ENCODE data around the gene URM1. TPM values are rescaled to one million over a fixed set of nuclear protein-coding genes. Genes with fewer than 3 reads are reported as not detected.
A peak's percentile ranks its signal among the peaks of the same experiment; 100 is the strongest.
"Not testable (repeated sequence)": the region's sequence is repeated elsewhere in the genome, so short reads cannot be mapped to it uniquely, and the experiment has no call there.

Gene URM1
- polyA plus RNA-seq, 2 of the 4 experiments (the other 2 are of a cell fraction): 43.6 to 50.6 TPM

- peak; percentile 9 to 27; a peak in 4 of 6 replicates for ATAC-seq
- Histone ChIP-seq H3K4me2 (peak overlapping the region; percentile 97), H3K27ac (peak overlapping the region; percentile 84 to 95), H3K4me1 (peaks cover 17% of the 10 kb centered on the region; the same call in 2 of the 3 replicates), H3K4me3 (peak overlapping the region; percentile 80), H3K9me3 (no peaks in the 10 kb centered on the region)
- ChIA-PET POLR2A (interaction anchor here (2.0 to 2.5 kb wide), 2 partner anchors 60 to 215 kb away, joined by 7 to 8 read pairs; no protein-coding TSS in a partner anchor), CTCF (interaction anchor here (0.9 to 12.4 kb wide), 7 partner anchors 11 to 214 kb away, joined by 3 to 171 read pairs (median 20); no protein-coding TSS in a partner anchor)
- DNase-seq (ENCODE audit: low read depth in 1 of 2, low spot score in 1 of 2): no peak
- TF ChIP-seq ATOH8 (CRISPR knock-in tag; IDR thresholded peaks at IDR 0.05; ENCODE audit: low read depth): no peak
- TF ChIP-seq REST (IDR thresholded peaks at IDR 0.05): no peak
- no peak for TF ChIP-seq POLR2AphosphoS2 (conservative IDR thresholded peaks at IDR 0.05; ENCODE audit: low read length)
- no peak for TF ChIP-seq CHD4 (IDR thresholded peaks at IDR 0.05; ENCODE audit: borderline replicate concordance)
- TF ChIP-seq HOXA7 (CRISPR knock-in tag; IDR thresholded peaks at IDR 0.05): no peak
- no peak for TF ChIP-seq FOXS1 (CRISPR knock-in tag; IDR thresholded peaks at IDR 0.05)
- WGBS (ENCODE audit: missing lambda C conversion rate): 38% methylated on average over 2 of the region's 11 CpGs
- no peak for FAIRE-seq
Measured at GRCh38 chr9:128421482-128421996, 50.4 kb downstream of the URM1 start.

- peak; percentile 26 for TF ChIP-seq ZFP36 (IDR thresholded peaks at IDR 0.05; ENCODE audit: borderline replicate concordance, partially characterized antibody)
- WGBS (ENCODE audit: missing lambda C conversion rate): 87% methylated on average over 13 of the region's 13 CpGs
- CTCF ChIA-PET: interaction anchor here (0.6 to 12.4 kb wide), 6 partner anchors 9 to 213 kb away, joined by 3 to 171 read pairs (median 18); no protein-coding TSS in a partner anchor
- POLR2A ChIA-PET; H3K9me3 ChIP-seq; ATAC-seq; FAIRE-seq; H3K4me3 ChIP-seq; DNase-seq (ENCODE audit: low read depth in 1 of 2, low spot score in 1 of 2): not testable (repeated sequence)
- Histone ChIP-seq H3K4me1 (peaks cover 17% of the 10 kb centered on the region; the same call in 2 of the 3 replicates), H3K4me2 (peak overlapping the region; percentile 97; the same call in 2 of the 3 replicates), H3K27ac (peak overlapping the region in 1 of 2 experiments; percentile 95; a peak in 1 of 6 replicates)
Measured at GRCh38 chr9:128422022-128422782, 51.0 kb downstream of the URM1 start.

GRCh38 chr9:128422783-128423150, 51.6 kb downstream of the URM1 start:
- Histone ChIP-seq H3K4me1 (peaks cover 17% of the 10 kb centered on the region; the same call in 2 of the 3 replicates), H3K9me3 (no peaks in the 10 kb centered on the region), H3K4me2 (no peak overlapping the region), H3K27ac (no peak overlapping the region), H3K4me3 (no peak overlapping the region)
- ATAC-seq: no peak
- no peak for DNase-seq (ENCODE audit: low read depth in 1 of 2, low spot score in 1 of 2)
- no peak for TF ChIP-seq ZC3H11A (IDR thresholded peaks at IDR 0.05)
- no peak for TF ChIP-seq MAX (IDR thresholded peaks at IDR 0.05)
- no peak for TF ChIP-seq SMC3 (IDR thresholded peaks at IDR 0.05)
- no peak for TF ChIP-seq ELK1 (IDR thresholded peaks at IDR 0.05; ENCODE audit: low read depth, low read length)
- TF ChIP-seq NPAS2 (CRISPR knock-in tag; IDR thresholded peaks at IDR 0.05; ENCODE audit: borderline replicate concordance): no peak
- WGBS (ENCODE audit: missing lambda C conversion rate): 95% methylated on average over 5 of the region's 5 CpGs
- ChIA-PET POLR2A (interaction anchor here (0.7 kb wide), 1 partner anchor 129 kb away, joined by 4 read pairs; the partner anchor contains the start of gene SPTAN1), CTCF (interaction anchor here (1.3 to 12.4 kb wide), 4 partner anchors 9 to 60 kb away, joined by 4 to 171 read pairs (median 27); no protein-coding TSS in a partner anchor)
- FAIRE-seq: no peak

GRCh38 chr9:128423356-128423755, 52.2 kb downstream of the URM1 start:
- ATAC-seq; H3K4me3 ChIP-seq; DNase-seq (ENCODE audit: low read depth in 1 of 2, low spot score in 1 of 2); H3K27ac ChIP-seq; H3K4me2 ChIP-seq; FAIRE-seq; H3K9me3 ChIP-seq: not testable (repeated sequence)
- POLR2A ChIA-PET: interaction anchor here (0.7 kb wide), 1 partner anchor 129 kb away, joined by 4 read pairs; the partner anchor contains the start of gene SPTAN1
- CTCF ChIA-PET: interaction anchor here (1.3 to 12.4 kb wide), 4 partner anchors 10 to 60 kb away, joined by 4 to 171 read pairs (median 27); no protein-coding TSS in a partner anchor
- H3K4me1 ChIP-seq: peaks cover 17% of the 10 kb centered on the region; the same call in 2 of the 3 replicates
- WGBS (ENCODE audit: missing lambda C conversion rate): 83% methylated on average over 6 of the region's 6 CpGs

Measured in A549 (cell line).